ENCODE results near the gene NOP14.

The NOP14 gene

DNA sequence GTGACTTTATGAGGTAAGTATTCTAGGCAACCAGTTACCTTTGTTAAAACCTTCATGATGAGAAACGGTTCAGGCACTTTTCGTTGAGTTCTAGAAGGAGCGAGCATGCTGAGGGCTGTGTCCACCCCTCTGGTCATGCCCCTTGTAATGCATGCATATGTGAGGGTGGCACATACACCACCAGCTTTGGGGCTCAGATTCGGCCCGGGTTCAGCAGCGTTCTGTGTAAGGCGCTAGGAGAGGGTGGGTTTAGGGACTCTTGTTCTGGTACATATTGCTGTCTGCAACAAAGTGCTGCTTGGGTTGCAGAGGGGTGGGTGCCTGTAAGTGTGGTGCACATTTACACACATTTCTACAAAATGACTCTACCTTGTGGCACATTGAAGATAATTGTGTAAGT, 54.5 kb downstream of the NOP14 start:
- Histone ChIP-seq H3K36me3 (ENCODE audit: control insufficient read depth, insufficient read depth, low read length) (peaks cover 42% of the 10 kb centered on the region), H3K4me3 (replicated peaks; ENCODE audit: low read depth, low read length) (no peak overlapping the region), H3K27me3 (replicated peaks; ENCODE audit: control insufficient read depth, insufficient read depth, low read length) (no peaks in the 10 kb centered on the region)
- DNase-seq (ENCODE audit: extremely low read depth, insufficient read length): no peak
- TF ChIP-seq, protein P1, sequence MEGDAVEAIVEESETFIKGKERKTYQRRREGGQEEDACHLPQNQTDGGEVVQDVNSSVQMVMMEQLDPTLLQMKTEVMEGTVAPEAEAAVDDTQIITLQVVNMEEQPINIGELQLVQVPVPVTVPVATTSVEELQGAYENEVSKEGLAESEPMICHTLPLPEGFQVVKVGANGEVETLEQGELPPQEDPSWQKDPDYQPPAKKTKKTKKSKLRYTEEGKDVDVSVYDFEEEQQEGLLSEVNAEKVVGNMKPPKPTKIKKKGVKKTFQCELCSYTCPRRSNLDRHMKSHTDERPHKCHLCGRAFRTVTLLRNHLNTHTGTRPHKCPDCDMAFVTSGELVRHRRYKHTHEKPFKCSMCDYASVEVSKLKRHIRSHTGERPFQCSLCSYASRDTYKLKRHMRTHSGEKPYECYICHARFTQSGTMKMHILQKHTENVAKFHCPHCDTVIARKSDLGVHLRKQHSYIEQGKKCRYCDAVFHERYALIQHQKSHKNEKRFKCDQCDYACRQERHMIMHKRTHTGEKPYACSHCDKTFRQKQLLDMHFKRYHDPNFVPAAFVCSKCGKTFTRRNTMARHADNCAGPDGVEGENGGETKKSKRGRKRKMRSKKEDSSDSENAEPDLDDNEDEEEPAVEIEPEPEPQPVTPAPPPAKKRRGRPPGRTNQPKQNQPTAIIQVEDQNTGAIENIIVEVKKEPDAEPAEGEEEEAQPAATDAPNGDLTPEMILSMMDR (IDR thresholded peaks at IDR 0.05; ENCODE audit: insufficient read depth, low read length, poor library complexity, severe bottlenecking): no peak

DNA sequence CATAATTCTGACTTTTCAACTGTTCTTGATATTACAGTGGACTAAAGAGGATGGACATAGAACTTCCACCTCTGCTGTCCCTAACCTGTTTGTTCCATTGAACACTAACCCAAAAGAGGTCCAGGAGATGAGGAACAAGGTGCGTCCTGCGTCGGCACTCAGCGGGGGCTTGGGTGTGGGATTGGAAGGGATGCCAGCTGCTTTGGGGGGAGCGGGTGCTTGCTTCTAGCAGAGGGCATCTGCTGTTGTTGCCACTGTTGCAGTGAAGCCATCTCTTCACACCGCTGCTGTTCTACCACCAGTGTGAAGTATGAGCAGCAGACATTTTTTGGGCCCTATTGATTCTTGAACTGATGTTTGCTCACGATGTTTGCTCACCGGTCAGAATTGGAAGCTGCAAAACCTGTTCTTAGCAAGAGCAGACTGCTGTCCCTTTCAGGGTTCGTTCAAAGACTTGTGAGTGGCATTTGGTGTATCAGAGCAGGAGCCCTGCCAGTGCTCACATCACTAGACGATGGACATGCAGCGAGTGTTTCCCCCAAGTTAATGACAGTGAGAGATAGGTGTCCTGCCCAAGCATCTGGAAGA, 55.4 kb downstream of the NOP14 start:
- no peak for DNase-seq (ENCODE audit: extremely low read depth, insufficient read length)
- H3K36me3 ChIP-seq (ENCODE audit: control insufficient read depth, insufficient read depth, low read length): peaks cover 42% of the 10 kb centered on the region
- H3K27me3 ChIP-seq (replicated peaks; ENCODE audit: control insufficient read depth, insufficient read depth, low read length): no peaks in the 10 kb centered on the region
- TF ChIP-seq, protein P1 (IDR thresholded peaks at IDR 0.05; ENCODE audit: insufficient read depth, low read length, poor library complexity, severe bottlenecking): no peak
- H3K4me3 ChIP-seq (replicated peaks; ENCODE audit: low read depth, low read length): no peak overlapping the region

DNA sequence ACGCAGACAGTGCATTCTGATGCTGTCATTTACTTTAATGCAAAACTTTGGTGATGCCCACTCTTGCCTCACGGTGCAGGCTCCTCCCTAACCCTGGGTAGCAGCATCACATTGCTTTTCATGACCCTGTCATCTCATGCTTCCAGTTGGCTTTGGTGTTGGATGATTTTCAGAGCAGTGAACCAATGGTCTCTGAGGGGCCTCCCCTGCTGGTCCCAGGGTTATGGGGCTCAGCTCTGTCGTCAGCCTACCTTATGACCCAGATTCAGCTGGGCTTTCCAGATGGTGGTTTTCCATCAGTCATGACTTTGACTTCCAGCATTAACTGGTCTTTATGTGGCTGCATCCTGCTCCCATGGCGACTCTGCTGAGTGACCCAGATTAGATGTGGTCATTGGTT, 56.0 kb downstream of the NOP14 start:
- H3K27me3 ChIP-seq (replicated peaks; ENCODE audit: control insufficient read depth, insufficient read depth, low read length): no peaks in the 10 kb centered on the region
- H3K4me3 ChIP-seq (replicated peaks; ENCODE audit: low read depth, low read length): no peak overlapping the region
- peaks cover 42% of the 10 kb centered on the region for H3K36me3 ChIP-seq (ENCODE audit: control insufficient read depth, insufficient read depth, low read length)
- TF ChIP-seq, protein P1 (IDR thresholded peaks at IDR 0.05; ENCODE audit: insufficient read depth, low read length, poor library complexity, severe bottlenecking): no peak
- no peak for DNase-seq (ENCODE audit: extremely low read depth, insufficient read length)

GRCh38 chr4:2906218-2906617, 57.0 kb downstream of the NOP14 start:
- H3K4me3 ChIP-seq (replicated peaks; ENCODE audit: low read depth, low read length): no peak overlapping the region
- TF ChIP-seq, protein P1 (IDR thresholded peaks at IDR 0.05; ENCODE audit: insufficient read depth, low read length, poor library complexity, severe bottlenecking): no peak
- no peak for DNase-seq (ENCODE audit: extremely low read depth, insufficient read length)
- no peaks in the 10 kb centered on the region for H3K27me3 ChIP-seq (replicated peaks; ENCODE audit: control insufficient read depth, insufficient read depth, low read length)
- H3K36me3 ChIP-seq (ENCODE audit: control insufficient read depth, insufficient read depth, low read length): peaks cover 37% of the 10 kb centered on the region

DNA sequence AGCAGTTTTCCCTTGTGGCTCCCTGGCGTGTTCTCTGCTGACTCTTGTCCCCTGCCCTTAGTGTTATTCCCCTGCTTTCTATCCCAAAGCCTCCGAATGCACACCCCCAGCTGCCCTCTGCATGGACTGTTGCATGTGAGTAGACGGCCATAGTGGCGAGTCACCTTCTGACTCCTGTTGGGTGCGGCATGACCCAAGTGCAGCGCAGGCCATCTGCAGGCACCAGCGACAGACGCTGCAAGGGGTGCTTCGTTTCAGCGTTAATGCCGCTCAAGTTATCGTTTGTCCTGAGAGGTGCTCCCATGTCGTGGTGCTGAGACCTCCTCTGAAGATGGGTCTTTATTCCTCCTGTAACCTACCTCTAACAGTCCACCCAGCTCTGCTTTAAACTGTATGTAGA, 57.7 kb downstream of the NOP14 start:
- no peak for DNase-seq (ENCODE audit: extremely low read depth, insufficient read length)
- Histone ChIP-seq H3K36me3 (ENCODE audit: control insufficient read depth, insufficient read depth, low read length) (peaks cover 38% of the 10 kb centered on the region), H3K4me3 (replicated peaks; ENCODE audit: low read depth, low read length) (no peak overlapping the region), H3K27me3 (replicated peaks; ENCODE audit: control insufficient read depth, insufficient read depth, low read length) (no peaks in the 10 kb centered on the region)
- TF ChIP-seq, protein P1 (IDR thresholded peaks at IDR 0.05; ENCODE audit: insufficient read depth, low read length, poor library complexity, severe bottlenecking): no peak

GRCh38 chr4:2902126-2902525, 61.1 kb downstream of the NOP14 start:
- no peak for DNase-seq (ENCODE audit: extremely low read depth, insufficient read length)
- peaks cover 33% of the 10 kb centered on the region for H3K36me3 ChIP-seq (ENCODE audit: control insufficient read depth, insufficient read depth, low read length)

More at GRCh38 chr4:2902126-2902525, 61.1 kb downstream of the NOP14 start:
- Histone ChIP-seq H3K27me3 (replicated peaks; ENCODE audit: control insufficient read depth, insufficient read depth, low read length) (no peaks in the 10 kb centered on the region), H3K4me3 (replicated peaks; ENCODE audit: low read depth, low read length) (no peak overlapping the region)
- TF ChIP-seq, protein P1 (IDR thresholded peaks at IDR 0.05; ENCODE audit: insufficient read depth, low read length, poor library complexity, severe bottlenecking): no peak

Data from GM06990 (cell line).